ENCODE results near the gene TIAM2.

TIAM2 gene

GRCh38 chr6:155306958-155307357, 311.8 kb downstream of the TIAM2 start:
- no peak for DNase-seq
- Histone ChIP-seq H2AFZ (ENCODE audit: low read depth, low read length) (no peak overlapping the region), H3K4me1 (ENCODE audit: insufficient read depth, low read length) (peaks cover 1% of the 10 kb centered on the region; the same call in 1 of the 2 replicates), H3K9me3 (ENCODE audit: insufficient read depth, low read length, severe bottlenecking) (no peaks in the 10 kb centered on the region), H3K4me3 (ENCODE audit: low read depth in 1 of 2, low read length in 2 of 2) (no peak overlapping the region), H4K20me1 (ENCODE audit: insufficient read depth, low read length) (no peaks in the 10 kb centered on the region), H3K79me2 (ENCODE audit: insufficient read depth, low read length) (peaks cover 8% of the 10 kb centered on the region; the same call in 1 of the 2 replicates), H3K36me3 (ENCODE audit: insufficient read depth, low read length) (peaks cover 70% of the 10 kb centered on the region), H3K9ac (ENCODE audit: low read depth, low read length) (no peak overlapping the region), H3K4me2 (ENCODE audit: insufficient read depth, low read length) (no peak overlapping the region), H3K27me3 (ENCODE audit: insufficient read depth, low read length, poor library complexity) (no peaks in the 10 kb centered on the region), H3K27ac (ENCODE audit: low read length) (no peak overlapping the region)
- no peak for TF ChIP-seq EZH2 (IDR thresholded peaks at IDR 0.05; ENCODE audit: borderline replicate concordance, low read depth, low read length, severe bottlenecking)
- TF ChIP-seq CTCF (IDR thresholded peaks at IDR 0.05; ENCODE audit: borderline replicate concordance, extremely low read depth, low read length, poor library complexity, severe bottlenecking) = no peak
- ATAC-seq (ENCODE audit: insufficient read depth, low read depth) = no peak

Data from DND-41 (cell line).